HG03066 (cell line): ENCODE measurements around the gene CCDC192.
"Not testable (repeated sequence)": the region's sequence is repeated elsewhere in the genome, so short reads cannot be mapped to it uniquely, and the experiment has no call there.

Source experiments
- ATAC-seq: cut with Tn5 transposase; IDR thresholded peaks from one replicate; pipeline ENCODE4 v1.9.1; 2021; ENCODE audit warnings: low read depth; ENCODE audit not compliant: unreplicated experiment

The CCDC192 gene, protein sequence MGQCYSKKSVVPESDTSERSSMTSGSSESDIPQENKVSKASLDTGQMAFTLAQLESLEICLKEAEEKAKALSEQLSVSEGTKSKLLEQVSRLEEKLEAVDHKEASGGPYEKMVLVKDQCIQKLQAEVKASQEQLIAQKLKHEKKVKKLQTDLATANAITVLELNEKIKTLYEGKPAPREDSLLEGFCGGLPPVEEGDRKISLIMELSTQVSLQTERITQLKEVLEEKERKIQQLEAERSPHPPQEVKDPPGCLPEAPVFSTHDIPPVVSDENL

DNA sequence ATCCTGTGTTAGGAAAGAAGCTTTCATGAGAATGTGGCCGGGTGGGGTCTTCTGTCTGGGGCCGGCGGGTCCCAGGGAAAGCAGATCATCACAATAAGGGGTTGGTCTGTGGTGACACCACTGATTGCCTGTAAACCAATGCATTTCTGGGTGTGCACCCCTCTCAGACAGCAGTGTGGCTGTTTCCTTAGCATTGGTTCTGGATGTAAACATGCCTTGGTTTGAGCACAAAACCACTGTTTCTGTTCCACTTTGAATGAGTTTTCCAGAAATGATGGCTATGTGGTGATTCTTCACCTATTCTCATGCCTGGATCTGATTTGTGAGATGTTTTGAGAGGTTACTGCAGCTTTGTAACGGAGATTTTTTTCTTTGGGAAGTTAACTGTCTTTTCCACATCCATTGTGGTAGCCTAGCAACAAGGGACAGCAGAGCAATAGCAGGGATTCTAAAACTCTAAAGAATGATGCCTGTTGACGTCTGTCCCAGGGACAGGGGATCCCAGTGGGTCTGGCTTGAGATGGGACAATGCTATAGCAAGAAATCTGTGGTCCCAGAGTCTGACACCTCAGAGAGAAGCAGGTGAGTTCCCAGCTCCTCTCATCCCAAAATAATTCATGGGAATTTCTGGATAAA, at the start of gene CCDC192:
Gene CCDC192 (plus strand): TSS at position 466 of the 636 bp plus-strand sequence. CDS start 55 bp downstream, at position 521.
- no peak for ATAC-seq

DNA sequence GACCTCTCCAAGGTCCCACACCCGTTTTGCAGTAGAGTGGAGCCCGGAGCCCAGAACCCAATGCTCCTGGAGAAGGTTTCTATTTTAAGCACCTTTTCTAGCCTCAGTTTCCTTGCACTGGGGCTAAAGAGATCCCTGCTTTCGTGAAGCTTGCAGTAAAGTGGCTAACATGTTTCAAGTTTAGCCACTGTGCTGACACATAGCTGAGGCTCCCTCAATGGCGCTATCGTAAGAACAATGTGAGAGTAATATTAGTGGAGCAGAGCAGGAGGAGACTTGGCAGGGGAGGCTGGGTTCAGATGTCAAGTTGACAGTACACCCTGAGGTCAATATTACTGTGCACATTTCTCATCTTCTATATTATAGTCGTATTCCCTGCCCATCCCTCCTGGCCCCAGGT, 46.4 kb upstream of the CCDC192 start:
- no peak for ATAC-seq

DNA sequence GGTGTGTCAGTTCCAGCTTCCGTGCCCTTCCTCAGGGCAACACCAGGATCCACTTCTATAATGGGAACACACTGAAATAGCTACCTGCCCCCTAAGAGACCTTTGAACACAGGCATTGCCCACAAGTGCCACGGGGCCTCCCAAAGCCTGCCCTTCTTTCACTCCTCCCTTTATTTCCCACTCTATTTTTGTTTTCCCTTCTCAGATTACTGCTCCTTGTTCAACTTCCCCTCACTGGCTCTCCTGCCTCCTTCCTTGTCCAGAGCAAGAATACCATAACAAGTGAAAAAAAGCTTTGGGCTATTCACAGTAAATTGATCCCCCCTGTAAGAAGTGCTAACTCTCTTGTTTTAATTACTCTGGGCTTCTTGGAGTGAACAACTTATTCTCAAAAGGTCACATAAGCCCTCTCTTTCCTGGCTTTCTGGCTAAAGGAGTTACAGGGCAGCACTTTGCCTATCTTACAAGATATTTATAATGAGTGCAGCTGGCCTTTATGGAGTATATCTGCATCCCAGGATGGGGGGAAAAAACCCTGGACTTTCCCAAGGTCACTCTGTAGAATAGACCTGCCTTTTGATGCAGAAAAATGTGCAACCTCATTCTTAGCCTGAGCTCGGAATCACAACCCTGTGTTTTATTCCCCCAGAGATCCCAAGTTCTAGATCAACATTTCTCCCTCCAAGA, 43.0 kb upstream of the CCDC192 start:
- no peak for ATAC-seq

DNA sequence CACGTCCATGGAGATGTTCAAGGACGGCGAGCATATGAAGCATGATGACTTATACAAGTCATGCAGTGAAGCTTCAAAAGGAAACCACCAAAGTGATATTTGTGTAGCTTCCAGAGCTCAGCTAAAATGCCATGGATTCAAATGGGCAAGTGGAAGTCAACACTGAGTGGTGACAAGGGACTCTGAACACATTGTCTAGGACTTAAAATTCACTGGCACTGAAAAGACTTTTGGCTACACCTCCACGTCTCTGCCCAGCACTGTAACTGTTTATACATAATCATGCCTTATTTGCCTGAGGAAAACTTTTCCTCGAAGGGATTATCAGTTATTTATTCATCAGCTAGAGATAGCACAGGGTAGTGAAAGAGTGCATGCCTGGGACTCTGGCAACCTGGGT, 39.1 kb upstream of the CCDC192 start:
- ATAC-seq = no peak

DNA sequence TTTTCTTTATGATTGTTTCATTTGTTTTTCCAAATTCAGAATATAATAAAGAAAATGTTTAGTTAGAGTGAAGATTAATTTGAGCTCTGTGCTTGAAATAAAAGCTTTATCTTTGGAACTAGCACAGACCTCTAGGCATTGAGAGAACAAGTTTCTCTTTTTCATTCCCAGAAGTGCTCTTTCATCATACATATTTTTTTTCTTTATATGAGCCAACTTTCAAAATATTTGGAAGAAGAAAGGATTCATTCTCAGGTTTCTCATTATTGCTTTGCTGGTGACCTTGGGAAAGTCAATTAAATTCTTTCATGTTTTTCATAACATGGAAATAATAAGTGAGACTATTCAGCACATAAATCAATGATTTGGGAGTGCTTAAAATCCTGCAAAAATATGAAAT, 37.5 kb upstream of the CCDC192 start:
- ATAC-seq = no peak

DNA sequence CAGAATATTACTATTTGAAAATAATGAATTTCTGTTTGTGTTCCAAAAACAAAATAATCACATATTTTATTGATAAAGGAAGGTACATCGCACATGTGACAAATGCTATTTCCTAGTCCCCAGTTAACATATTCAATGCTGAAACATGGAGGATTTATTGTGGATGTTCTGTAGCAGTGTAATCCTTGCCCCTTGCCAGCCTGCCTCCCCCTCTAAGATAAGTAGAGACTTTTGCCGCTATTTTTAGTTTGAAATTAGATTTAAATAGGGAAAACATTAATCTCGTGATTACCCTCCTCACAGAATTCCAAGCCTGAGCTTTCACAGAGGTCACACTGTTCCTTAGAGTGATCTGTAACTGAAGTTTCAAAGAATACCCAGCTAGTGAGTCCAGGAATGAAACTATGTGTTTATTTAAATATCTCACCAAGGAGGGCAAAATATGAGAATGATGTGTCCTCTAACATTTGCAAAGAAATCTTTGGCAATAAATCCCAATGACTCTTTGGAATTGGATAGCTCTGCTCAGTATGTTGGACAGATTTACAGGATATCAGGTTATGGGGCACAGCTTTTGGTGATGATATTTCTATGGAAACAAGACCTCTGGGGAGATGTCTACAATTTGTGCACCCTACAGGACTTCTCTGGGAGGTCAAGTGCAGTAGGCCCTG, 37.0 kb upstream of the CCDC192 start:
- ATAC-seq = no peak

DNA sequence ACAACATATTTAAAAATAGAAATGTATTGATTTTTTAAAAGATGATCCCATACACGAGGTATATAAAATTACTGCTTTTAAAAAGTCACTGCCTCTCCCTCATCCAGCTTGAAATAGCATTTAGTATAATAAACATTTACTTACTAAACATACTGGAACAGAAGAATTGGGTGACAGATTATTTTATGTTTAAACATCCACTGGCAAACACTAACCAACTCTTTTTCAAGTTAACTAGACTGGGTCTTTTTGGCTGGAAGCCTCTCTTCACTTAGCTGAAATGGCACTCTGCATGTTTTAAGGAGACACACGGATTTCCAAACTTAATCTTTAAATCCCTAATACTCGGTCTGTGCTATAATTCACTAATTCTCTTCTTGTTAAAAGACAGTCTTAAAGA, 35.3 kb upstream of the CCDC192 start:
- no peak for ATAC-seq

DNA sequence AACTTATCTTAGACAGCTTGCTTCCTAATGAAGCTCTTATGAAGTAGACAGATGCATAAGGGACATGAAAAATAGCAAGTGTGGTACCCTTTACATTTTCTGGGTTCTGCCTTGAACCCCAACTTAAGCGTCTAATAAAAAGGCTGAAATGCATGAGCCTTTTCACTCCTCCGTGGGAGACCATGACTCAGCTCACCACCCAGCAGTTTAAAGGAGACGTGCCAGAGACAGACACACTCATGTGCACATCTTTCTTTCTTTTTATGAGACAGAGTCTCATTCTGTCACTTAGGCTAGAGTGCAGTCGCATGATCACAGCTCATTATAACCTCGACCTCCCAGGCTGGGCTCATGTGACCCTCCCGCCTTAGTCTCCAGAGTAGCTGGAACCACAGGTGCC, 32.0 kb upstream of the CCDC192 start:
- no peak for ATAC-seq

DNA sequence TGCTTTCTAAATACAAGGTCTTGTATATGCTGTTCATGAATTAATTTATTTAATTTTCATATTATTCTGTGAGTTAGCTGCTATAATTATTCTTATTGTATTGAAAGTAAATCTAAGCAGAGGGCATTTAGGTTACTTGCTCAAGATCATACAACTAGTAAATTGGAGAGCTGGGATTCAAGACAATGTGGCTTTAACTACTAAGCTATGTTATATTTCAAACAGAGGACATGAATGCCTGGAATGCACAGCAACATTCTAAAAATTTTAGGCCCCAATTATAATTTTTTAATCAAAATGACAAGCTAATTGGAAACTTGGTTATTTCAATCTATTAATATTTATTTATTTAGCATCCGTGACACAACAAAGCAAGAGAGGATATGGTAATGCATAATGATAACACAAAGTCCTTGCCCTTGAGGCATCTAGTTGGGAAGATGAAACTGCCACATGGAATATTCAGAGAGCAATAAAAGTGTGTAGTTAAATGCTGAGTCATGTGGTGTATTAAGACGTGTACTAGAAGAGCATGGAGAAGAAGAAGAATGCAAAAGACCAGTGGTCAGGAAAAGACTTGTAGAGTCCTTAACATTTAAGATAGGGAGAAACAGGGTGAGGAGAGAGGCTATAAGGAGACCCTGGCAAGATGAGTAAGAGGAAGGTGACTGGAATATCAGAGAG, 29.9 kb upstream of the CCDC192 start:
- ATAC-seq = no peak

DNA sequence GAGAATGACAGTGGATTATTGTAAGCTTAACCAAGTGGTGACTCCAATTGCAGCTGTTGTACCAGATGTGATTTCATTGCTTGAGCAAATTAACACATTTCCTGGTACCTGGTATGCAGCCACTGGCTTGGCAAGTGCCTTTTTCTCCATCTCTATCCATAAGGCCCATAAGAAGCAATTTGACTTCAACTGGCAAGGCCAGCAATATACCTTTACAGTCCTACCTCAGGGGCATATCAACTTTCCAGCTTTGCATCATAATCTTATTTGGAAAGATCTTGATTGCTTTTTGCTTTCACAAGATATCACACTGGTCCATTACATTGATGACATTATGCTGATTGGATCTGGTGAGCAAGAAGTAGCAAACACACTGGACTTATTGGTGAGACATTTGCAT, 26.2 kb upstream of the CCDC192 start:
- ATAC-seq = not testable (repeated sequence)

DNA sequence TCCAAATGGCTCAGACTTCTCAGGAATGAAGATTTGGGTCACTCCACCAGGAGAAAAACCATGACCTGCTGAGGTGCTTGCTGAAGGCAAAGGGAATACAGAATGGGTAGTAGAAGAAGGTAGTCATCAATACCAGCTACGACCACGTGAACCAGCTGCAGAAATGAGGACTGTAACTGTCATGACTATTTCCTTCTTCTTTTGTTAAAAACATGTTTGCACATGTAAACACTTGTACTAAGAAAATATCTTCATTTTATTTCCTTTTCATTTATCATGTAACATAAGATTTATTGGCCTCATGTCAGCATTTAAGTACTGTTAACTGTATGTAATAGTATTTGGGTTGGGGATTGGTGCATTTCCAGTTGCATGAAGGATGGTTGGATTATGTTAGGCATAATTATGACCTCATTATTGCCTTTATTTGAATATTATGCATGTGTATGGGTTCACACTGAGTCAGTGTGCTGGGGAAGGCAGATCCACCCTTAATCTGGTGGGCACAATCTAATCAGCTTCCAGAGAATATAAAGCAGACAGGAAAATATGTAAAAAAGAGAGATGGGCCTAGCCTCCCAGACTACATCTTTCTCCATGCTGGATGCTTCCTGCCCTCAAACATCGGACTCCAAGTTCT, 23.4 kb upstream of the CCDC192 start:
- not testable (repeated sequence) for ATAC-seq

DNA sequence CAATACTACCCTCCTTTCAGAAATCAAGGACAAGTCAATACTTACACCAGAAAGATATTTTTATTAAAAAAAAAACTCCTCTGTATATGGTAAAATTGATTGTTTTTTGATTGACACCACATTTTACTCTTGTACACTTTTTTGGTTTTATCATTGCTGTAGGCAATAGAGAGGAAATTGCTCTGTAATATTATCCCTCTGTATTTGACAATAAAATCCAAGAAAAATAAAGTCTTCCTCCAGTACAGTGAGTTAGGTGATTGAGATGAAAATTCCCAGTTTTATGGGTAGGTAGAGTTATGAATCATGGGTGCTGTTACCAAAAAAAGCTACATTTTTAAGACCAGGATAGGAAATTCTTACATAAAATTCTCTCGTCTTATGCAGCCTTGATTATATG, 22.6 kb upstream of the CCDC192 start:
- no peak for ATAC-seq

DNA sequence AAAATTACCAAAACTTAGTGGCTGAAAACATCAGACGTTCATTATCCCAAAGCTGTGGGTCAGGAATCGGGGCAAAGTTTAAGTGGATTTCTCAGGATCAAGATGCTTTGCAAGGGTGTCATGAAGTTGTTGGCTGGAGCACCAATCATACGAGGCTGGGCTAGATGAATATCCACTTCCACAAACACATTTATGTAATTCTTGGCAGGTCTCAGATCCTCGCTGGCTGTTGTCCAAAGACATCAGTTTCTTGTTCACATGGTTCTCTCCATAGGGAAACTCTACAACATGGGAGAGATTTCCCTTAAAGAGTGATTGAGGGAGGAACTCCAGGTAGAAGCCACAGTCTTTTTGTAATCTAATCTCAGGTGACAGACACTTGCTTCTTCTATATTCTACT, 20.2 kb upstream of the CCDC192 start:
- no peak for ATAC-seq

DNA sequence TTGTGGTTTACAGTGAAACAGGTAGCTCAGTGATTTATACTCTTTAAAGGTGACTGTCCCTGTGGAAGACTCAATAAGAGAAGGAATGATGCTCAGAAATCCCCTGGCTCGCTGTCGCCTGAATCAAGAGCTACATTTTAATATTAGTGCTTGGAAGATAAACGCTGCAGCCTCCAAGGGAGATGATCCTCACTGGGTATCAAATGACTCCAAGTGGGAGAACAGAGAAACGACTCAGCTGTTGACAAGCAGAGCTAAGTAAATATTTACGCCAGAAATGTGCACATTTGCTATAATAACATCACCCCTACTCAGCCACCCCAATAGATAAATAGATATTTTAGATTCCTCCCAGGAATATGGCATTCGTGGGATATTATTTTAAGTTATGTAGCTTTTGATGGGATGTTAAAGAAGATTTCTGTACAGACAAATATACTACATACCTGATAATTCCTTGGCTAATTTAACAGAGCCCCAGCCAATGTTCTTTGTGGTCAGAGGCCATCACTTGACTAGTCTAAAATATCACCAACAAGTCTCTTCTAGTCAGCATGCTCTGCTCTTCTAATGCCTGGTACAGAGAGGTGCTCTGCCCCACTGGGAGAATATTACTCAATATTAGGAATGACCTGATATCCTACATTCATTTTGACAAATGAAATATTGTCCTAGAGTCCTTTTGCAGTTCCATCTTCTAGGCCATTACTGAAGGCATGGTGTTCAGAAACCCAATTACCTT, 18.3 kb upstream of the CCDC192 start:
- no peak for ATAC-seq

DNA sequence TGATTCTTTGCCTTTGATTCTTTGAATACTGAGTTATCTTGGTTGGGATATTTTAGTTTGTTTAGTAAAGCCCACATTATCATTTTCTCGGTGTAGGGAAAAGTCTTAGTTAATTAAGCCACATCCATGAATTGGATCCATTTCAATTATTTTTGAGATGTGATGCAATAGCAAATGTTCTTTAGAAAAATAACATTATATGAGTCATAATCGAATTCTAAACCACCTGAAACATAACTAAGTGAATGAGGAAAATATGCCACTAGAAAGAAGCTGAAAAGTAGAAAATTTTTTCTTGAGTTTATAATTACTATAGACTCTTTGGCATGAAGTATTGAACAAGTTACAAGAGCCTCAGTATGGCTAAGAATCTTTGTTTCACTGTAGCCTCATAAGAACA, 17.5 kb upstream of the CCDC192 start:
- no peak for ATAC-seq

DNA sequence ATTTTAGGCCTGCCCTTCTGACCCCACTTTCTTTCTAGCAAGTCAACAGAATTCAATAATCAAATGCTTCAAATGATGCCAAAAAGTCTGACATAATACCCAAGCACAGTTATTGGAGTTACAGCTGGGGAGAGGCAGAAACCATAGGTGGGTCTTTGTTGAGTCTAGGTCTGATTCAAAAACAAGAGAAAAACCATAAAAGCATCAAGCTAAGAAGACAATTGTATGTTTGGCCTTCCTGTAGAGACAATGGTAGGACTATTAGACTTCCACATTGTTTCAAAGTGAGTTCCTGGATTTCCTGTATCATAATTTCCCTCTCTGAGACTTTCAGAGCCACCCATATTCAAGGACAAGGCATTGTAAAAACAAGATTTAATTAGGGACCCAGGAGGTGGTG, 16.8 kb upstream of the CCDC192 start:
- ATAC-seq = no peak

DNA sequence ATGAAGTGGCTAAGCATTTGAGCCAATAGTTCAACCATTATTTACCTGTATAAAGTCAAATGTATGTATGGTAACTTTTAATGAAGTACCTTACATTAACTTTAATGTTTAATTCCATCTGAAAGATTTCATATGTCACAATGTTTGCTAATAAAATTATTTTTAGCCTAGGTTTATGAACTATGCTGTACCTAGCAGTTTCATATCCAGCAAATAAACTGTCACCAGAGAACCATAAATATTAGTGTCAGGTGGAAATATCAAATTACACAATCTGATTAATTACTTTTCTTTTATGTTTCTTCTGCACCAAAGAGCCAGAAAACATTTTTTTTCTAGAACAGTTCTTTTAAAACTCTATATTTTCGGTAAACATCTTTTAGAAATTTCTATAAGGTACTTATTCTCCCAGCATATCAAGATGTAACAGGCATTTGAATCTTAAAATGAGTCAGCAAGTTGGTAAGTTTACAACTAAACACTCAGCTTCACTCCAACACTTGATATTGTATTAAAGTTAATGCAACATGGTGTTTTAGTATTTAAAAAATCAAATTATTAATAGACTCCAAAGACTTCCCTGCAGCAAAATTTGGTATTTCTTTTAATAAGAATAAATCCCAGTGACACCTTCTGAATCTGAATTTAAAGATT, 8.5 kb upstream of the CCDC192 start:
- no peak for ATAC-seq

DNA sequence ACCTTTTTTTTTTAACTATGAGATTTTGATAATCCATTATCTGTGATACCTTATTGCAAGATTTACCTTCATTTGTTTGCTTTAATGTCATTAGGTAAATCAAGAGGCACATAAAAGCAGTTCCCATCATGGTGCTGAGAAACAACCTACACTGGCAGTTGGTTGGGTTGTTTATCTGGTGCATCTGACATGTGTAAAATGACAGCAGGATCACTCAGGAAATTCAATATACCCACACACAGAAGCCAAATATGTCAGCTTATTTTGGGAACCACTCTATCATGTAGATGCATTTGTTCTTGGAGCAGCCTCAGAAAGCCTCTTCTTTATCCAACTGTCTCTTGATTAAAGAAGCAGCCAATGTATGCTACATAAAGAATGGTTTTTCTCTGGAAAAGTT, 7.8 kb upstream of the CCDC192 start:
- no peak for ATAC-seq

DNA sequence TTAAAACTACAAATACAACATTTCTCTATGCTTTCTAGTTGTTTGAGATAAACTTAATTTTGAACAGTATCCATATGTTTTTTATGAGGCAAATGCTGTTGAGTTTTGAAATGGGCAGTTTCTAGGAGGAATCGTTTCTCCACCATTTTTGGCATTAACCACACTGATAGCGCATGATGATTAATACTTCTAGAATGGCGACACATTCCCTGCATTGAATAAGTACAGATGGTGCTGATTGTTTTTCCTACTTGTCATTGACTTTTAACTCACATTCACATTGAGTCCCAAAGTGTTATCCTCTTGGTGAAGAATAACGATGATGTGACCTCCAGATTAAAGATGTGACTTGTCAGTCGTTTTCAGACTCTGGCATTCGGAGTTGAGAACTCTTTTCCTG, 6.5 kb upstream of the CCDC192 start:
- no peak for ATAC-seq
